ENCODE results near the gene FUBP3. TPM values are rescaled to one million over a fixed set of nuclear protein-coding genes. Genes with fewer than 3 reads are reported as not detected.

FUBP3 gene, protein sequence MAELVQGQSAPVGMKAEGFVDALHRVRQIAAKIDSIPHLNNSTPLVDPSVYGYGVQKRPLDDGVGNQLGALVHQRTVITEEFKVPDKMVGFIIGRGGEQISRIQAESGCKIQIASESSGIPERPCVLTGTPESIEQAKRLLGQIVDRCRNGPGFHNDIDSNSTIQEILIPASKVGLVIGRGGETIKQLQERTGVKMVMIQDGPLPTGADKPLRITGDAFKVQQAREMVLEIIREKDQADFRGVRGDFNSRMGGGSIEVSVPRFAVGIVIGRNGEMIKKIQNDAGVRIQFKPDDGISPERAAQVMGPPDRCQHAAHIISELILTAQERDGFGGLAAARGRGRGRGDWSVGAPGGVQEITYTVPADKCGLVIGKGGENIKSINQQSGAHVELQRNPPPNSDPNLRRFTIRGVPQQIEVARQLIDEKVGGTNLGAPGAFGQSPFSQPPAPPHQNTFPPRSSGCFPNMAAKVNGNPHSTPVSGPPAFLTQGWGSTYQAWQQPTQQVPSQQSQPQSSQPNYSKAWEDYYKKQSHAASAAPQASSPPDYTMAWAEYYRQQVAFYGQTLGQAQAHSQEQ
- total RNA-seq: 72.3 TPM

DNA sequence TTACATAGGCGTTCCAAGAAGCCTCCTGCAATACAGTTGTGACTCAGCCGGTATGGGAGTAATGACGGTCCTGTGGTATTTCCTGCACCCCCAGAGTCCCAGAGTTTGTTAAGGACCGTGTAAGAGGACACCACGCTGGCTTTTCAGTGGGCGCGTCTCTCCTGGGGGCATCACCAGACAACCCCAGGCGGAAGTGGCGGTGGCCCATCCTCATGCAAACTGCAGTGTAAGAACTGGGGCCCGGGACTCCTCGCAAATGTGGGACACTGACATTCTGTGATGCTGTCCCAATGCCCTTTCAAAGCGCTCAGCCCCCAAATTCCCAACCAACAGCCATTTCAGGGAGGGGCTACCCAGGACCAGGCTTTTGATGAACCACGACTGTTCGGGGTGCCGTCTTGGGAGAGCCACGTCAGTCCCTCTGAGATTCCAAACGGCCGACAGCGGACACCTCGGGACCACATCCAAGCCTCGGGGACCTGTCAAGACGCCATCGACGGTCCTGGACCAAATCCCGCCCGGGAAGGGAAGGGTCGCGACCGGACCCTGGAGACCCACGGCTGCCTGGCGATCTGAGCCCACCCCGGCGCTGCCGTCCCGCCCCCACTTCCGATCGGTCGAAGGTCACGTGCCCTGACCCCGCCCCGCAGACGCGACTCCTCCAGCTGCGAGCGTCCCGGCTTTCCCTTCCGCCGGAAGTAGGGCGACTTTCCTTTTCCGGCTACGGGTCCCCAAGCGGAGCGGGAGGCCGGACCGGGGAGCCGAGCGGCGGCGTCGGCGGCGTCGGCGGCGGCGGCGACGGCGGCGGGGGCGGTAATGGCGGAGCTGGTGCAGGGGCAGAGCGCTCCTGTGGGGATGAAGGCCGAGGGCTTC is at the start of gene FUBP3:
TSS of gene FUBP3 (plus strand) at position 713 of the 873 bp plus-strand sequence. CDS start at position 817, 104 bp downstream.

DNA sequence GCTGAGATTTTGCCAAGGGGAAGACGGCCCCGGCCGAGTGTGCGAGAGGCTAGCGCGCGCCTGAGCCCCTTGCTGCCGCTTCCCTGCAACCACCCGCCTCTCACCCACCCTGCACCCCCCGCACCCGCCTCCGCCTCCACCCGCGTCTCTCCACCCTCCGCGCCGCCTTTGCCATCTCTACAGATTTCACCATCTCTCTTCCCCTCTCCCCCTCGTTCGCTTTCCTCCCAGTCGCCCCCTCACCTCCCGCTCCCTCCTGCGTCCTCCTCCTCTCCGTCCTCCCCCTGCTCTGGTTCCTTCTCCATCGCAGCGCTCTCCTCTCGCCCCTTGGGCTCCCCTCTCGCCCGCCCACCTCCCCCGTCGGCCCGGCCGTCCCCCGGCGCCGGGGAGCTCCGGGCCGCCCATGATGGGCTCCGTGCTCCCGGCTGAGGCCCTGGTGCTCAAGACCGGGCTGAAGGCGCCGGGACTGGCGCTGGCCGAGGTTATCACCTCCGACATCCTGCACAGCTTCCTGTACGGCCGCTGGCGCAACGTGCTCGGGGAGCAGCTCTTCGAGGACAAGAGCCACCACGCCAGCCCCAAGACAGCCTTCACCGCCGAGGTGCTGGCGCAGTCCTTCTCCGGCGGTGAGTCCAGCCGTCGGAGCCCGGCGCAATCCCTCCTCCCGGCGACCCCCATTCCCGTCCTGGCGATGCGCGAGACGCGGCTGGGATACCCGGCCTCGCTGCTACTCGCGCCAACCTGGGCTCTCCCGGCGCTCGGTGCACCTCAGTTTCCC is 85.1 kb downstream of the FUBP3 start, which contains the start of gene PRDM12:
TSS of gene PRDM12 (plus strand) at position 344 of the 778 bp plus-strand sequence. CDS start at position 404, 60 bp downstream.

Other genes with a start within 250 kb of the FUBP3 start
- gene ASS1, start 134.6 kb upstream of the FUBP3 start, total RNA-seq: 52.0 TPM
- gene PRDM12, start 85.0 kb downstream of the FUBP3 start, total RNA-seq: not detected
- 43.9 TPM for gene EXOSC2, start 114.2 kb downstream of the FUBP3 start, total RNA-seq